Adrenal gland (tissue), 5 donors: ENCODE measurements around the gene RCBTB1.

ENCODE experiments used
- CTCF ChIP-seq, 6 experiments: fragments of 450-650 bp in 4 of 6; fragments of 200-600 bp in 2 of 6; sonication (generic) in 1 of 6; IDR thresholded peaks; 1 replicate in 5 of 6; 2 replicates in 1 of 6; pipeline versions ENCODE4 v1.5.1 to v1.8.0; 2016 to 2021; ENCODE audit warnings: antibody characterized with exemption in 6 of 6, mild to moderate bottlenecking in 2 of 6, moderate library complexity in 1 of 6
- POLR2A ChIP-seq, 2 donors: fragments of 450-650 bp; IDR thresholded peaks; one replicate each; pipeline ENCODE4 v1.6.1; 2017; ENCODE audit warnings: antibody characterized with exemption in 2 of 2, mild to moderate bottlenecking in 2 of 2, moderate library complexity in 1 of 2
- donor health status: DM: no; HTN: no; CAD: no.

- TF ChIP-seq CTCF (IDR thresholded peaks at IDR 0.05) (peak in 1 of 6 experiments; percentile 8), POLR2A (IDR thresholded peaks at IDR 0.05) (no peak)
These were observed 36.1 kb downstream of the RCBTB1 start for GRCh38 chr13:49549289-49549688.
